Measurements from ENCODE around the gene RUNDC3A. TPM values are rescaled to one million over a fixed set of nuclear protein-coding genes. Genes with fewer than 3 reads are reported as not detected.
A peak's percentile ranks its signal among the peaks of the same experiment; 100 is the strongest.

RUNDC3A gene
- total and polyA plus RNA-seq, 2 of the 8 experiments (the other 6 are each of a cell fraction or from before 2014, with no cell fraction given) = 6.4 to 13.8 TPM

DNA sequence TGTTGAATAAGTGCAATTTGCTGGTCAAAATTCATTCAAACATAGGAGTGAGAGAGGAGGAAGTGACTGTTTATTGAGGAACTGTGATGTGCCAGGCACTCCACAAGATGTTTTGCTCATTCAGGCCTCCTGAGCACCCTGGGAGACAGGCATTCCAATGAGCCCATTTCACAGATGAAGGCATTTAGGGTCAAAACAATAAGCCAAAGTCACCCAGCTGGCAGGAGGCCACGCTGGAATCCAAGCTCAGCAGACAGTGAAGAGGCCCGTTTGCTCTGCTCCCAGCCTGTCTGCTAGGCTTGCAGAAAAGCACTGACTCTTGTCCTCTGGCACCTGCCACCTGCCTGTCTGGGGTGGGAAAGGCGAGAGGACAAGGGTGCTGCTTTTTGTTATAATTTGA, 26.3 kb downstream of the RUNDC3A start:
- Histone ChIP-seq H2BK5ac (ENCODE audit: low read depth, low read length) (no peak overlapping the region), H3K9ac (replicated peaks in 1 of 4; ENCODE audit: extremely low read depth in 1 of 4, low read depth in 3 of 4, low read length in 3 of 4) (no peak overlapping the region), H2BK15ac (ENCODE audit: low read length) (no peak overlapping the region), H3K4me3 (ENCODE audit: extremely low read depth in 1 of 4, insufficient read depth in 2 of 4, low read depth in 3 of 4, low read length in 4 of 4) (no peak overlapping the region), H2BK20ac (ENCODE audit: low read length) (no peak overlapping the region), H3K23me2 (ENCODE audit: low read depth, low read length) (no peaks in the 10 kb centered on the region), H2BK120ac (replicated peaks; ENCODE audit: low read depth, low read length) (no peak overlapping the region), H4K5ac (ENCODE audit: insufficient read length, low read depth, low read length) (no peak overlapping the region), H2AFZ (ENCODE audit: low read length) (no peak overlapping the region), H3K79me2 (ENCODE audit: control insufficient read depth in 1 of 2, insufficient read depth in 2 of 2, low read length in 2 of 2) (no peaks in the 10 kb centered on the region), H3K56ac (replicated peaks; ENCODE audit: insufficient read length, low read depth, low read length) (no peak overlapping the region), H3K4me1 (replicated peaks in 1 of 4; ENCODE audit: control insufficient read depth in 3 of 4, insufficient read depth in 4 of 4, low read length in 3 of 4) (peaks cover 0 to 2% (median 2%) of the 10 kb centered on the region in 4 experiments; a peak in 5 of 7 replicates), H3K9me3 (ENCODE audit: insufficient read depth in 2 of 2, low read depth in 1 of 2, low read length in 1 of 2) (no peaks in the 10 kb centered on the region), H3K27ac (ENCODE audit: low read depth, low read length) (no peak overlapping the region), H3K14ac (ENCODE audit: insufficient read length) (no peak overlapping the region), H3K4me2 (ENCODE audit: insufficient read depth in 1 of 2, low read depth in 2 of 2, low read length in 2 of 2) (no peak overlapping the region), H3K79me1 (ENCODE audit: low read depth, low read length) (no peaks in the 10 kb centered on the region), H2AK5ac (ENCODE audit: low read depth, low read length) (no peak overlapping the region), H4K20me1 (replicated peaks in 1 of 2; ENCODE audit: control insufficient read depth in 1 of 2, insufficient read depth in 2 of 2, low read length in 2 of 2) (no peaks in the 10 kb centered on the region), H4K8ac (ENCODE audit: extremely low read depth, insufficient read depth, low read length) (no peak overlapping the region), H3K36me3 (ENCODE audit: control insufficient read depth in 2 of 4, insufficient read depth in 4 of 4, low read length in 3 of 4) (no peaks in the 10 kb centered on the region), H3K18ac (ENCODE audit: extremely low read depth, low read length) (no peak overlapping the region), H3K27me3 (replicated peaks in 1 of 4; ENCODE audit: control insufficient read depth in 3 of 4, extremely low read depth in 1 of 4, insufficient read depth in 3 of 4, low read length in 3 of 4) (peaks cover 0 to 2% (median under 1%) of the 10 kb centered on the region in 4 experiments; a peak in 1 of 7 replicates), H4K91ac (replicated peaks; ENCODE audit: insufficient read length, low read length) (no peak overlapping the region), H3K4ac (replicated peaks; ENCODE audit: insufficient read length, low read depth, low read length) (no peak overlapping the region), H3K23ac (ENCODE audit: insufficient read length) (no peak overlapping the region), H2BK12ac (ENCODE audit: low read depth, low read length) (no peak overlapping the region)
- WGBS, 2 experiments (ENCODE audit: extremely low coverage in 1 of 2, insufficient coverage in 1 of 2, insufficient read length in 1 of 2, insufficient replicate concordance in 2 of 2, low coverage in 1 of 2, low lambda C conversion rate in 2 of 2, missing lambda C conversion rate in 1 of 2) = 60% methylated on average over 3 of the region's 3 CpGs; no CpG with 5 or more reads in 1 of the 2 experiments
- peak; percentile 74 for TF ChIP-seq KDM1A (IDR thresholded peaks at IDR 0.05; ENCODE audit: borderline replicate concordance, low read length)
- no peak for TF ChIP-seq USF2 (IDR thresholded peaks at IDR 0.05; ENCODE audit: low read length)
- TF ChIP-seq BCL11A (IDR thresholded peaks at IDR 0.05; ENCODE audit: low read depth in 2 of 2, low read length in 2 of 2) = no peak
- 0 out of 2 replicates have a peak, but pooled peaks have one; percentile 7 for TF ChIP-seq TEAD4 (IDR thresholded peaks at IDR 0.05; ENCODE audit: low read depth, low read length)
- DNase-seq (ENCODE audit: low read depth in 1 of 2, low spot score in 2 of 2) (no peak), FAIRE-seq (no peak)
- CTCF ChIA-PET (ENCODE audit: partially characterized antibody) = interaction anchor here (0.6 to 11.0 kb wide), 7 partner anchors 10 to 184 kb away, joined by 3 to 158 read pairs (median 8); partner anchors contain the start of gene GRN
- POLR2A ChIA-PET (ENCODE audit: partially characterized antibody) = interaction anchor here (0.7 to 2.1 kb wide), 4 partner anchors 18 to 120 kb away, joined by 3 to 5 read pairs (median 3); no protein-coding TSS in a partner anchor
